ENCODE data around the gene STAT5B.

The STAT5B gene

GRCh38 chr17:42199416-42200011, 76.7 kb downstream of the STAT5B start:
- peaks cover 34% of the 10 kb centered on the region for H3K36me3 ChIP-seq (ENCODE audit: control insufficient read depth, insufficient read depth, low read length)
- no peaks in the 10 kb centered on the region for H3K4me1 ChIP-seq (ENCODE audit: control insufficient read depth, insufficient read depth, low read length, poor library complexity, severe bottlenecking)
- no peak overlapping the region for H3K27ac ChIP-seq (ENCODE audit: insufficient read depth, low read length, poor library complexity, severe bottlenecking)
- no peaks in the 10 kb centered on the region for H3K27me3 ChIP-seq (replicated peaks; ENCODE audit: control insufficient read depth, insufficient read depth, low read length, poor library complexity, severe bottlenecking)
- no peak for DNase-seq
- H3K9me3 ChIP-seq (ENCODE audit: control insufficient read depth, low read length): no peaks in the 10 kb centered on the region
- no peak overlapping the region for H3K4me3 ChIP-seq (ENCODE audit: insufficient read depth, low read depth, low read length, poor library complexity, severe bottlenecking)

GRCh38 chr17:42198897-42199296, 77.3 kb downstream of the STAT5B start:
- H3K27me3 ChIP-seq (replicated peaks; ENCODE audit: control insufficient read depth, insufficient read depth, low read length, poor library complexity, severe bottlenecking): no peaks in the 10 kb centered on the region
- no peak for DNase-seq

GRCh38 chr17:42197564-42198156, 78.5 kb downstream of the STAT5B start:
- H3K36me3 ChIP-seq (ENCODE audit: control insufficient read depth, insufficient read depth, low read length): peaks cover 26% of the 10 kb centered on the region
- no peak overlapping the region for H3K27ac ChIP-seq (ENCODE audit: insufficient read depth, low read length, poor library complexity, severe bottlenecking)
- DNase-seq: no peak
- no peak overlapping the region for H3K4me3 ChIP-seq (ENCODE audit: insufficient read depth, low read depth, low read length, poor library complexity, severe bottlenecking)
- no peaks in the 10 kb centered on the region for H3K27me3 ChIP-seq (replicated peaks; ENCODE audit: control insufficient read depth, insufficient read depth, low read length, poor library complexity, severe bottlenecking)
- no peaks in the 10 kb centered on the region for H3K9me3 ChIP-seq (ENCODE audit: control insufficient read depth, low read length)
- H3K4me1 ChIP-seq (ENCODE audit: control insufficient read depth, insufficient read depth, low read length, poor library complexity, severe bottlenecking): peaks cover 10% of the 10 kb centered on the region

More at GRCh38 chr17:42198897-42199296, 77.3 kb downstream of the STAT5B start:
- Histone ChIP-seq H3K4me1 (ENCODE audit: control insufficient read depth, insufficient read depth, low read length, poor library complexity, severe bottlenecking) (peaks cover 1% of the 10 kb centered on the region), H3K36me3 (ENCODE audit: control insufficient read depth, insufficient read depth, low read length) (peaks cover 28% of the 10 kb centered on the region), H3K4me3 (ENCODE audit: insufficient read depth, low read depth, low read length, poor library complexity, severe bottlenecking) (no peak overlapping the region), H3K27ac (ENCODE audit: insufficient read depth, low read length, poor library complexity, severe bottlenecking) (no peak overlapping the region), H3K9me3 (ENCODE audit: control insufficient read depth, low read length) (no peaks in the 10 kb centered on the region)

- Histone ChIP-seq H3K27me3 (replicated peaks; ENCODE audit: control insufficient read depth, insufficient read depth, low read length, poor library complexity, severe bottlenecking) (no peaks in the 10 kb centered on the region), H3K9me3 (ENCODE audit: control insufficient read depth, low read length) (no peaks in the 10 kb centered on the region), H3K4me3 (ENCODE audit: insufficient read depth, low read depth, low read length, poor library complexity, severe bottlenecking) (peak within 1 kb of the TSS; percentile 89), H3K4me1 (ENCODE audit: control insufficient read depth, insufficient read depth, low read length, poor library complexity, severe bottlenecking) (peaks cover 10% of the 10 kb centered on the region), H3K36me3 (ENCODE audit: control insufficient read depth, insufficient read depth, low read length) (no peaks in the 10 kb centered on the region), H3K27ac (ENCODE audit: insufficient read depth, low read length, poor library complexity, severe bottlenecking) (peak within 1 kb of the TSS; percentile 71)
- DNase-seq: peak; percentile 57 to 73 (median 58)
These were observed 82.0 kb downstream of the STAT5B start, which contains the start of gene GHDC for GRCh38 chr17:42193969-42194899. GHDC (minus strand) TSS chr17:42194494; CDS start chr17:42193581, 913 bp downstream.

- DNase-seq: no peak
- H3K4me3 ChIP-seq (ENCODE audit: insufficient read depth, low read depth, low read length, poor library complexity, severe bottlenecking): peak overlapping the region; percentile 89
- H3K36me3 ChIP-seq (ENCODE audit: control insufficient read depth, insufficient read depth, low read length): no peaks in the 10 kb centered on the region
- peaks cover 10% of the 10 kb centered on the region for H3K4me1 ChIP-seq (ENCODE audit: control insufficient read depth, insufficient read depth, low read length, poor library complexity, severe bottlenecking)
- no peak overlapping the region for H3K27ac ChIP-seq (ENCODE audit: insufficient read depth, low read length, poor library complexity, severe bottlenecking)
- no peaks in the 10 kb centered on the region for H3K9me3 ChIP-seq (ENCODE audit: control insufficient read depth, low read length)
- no peaks in the 10 kb centered on the region for H3K27me3 ChIP-seq (replicated peaks; ENCODE audit: control insufficient read depth, insufficient read depth, low read length, poor library complexity, severe bottlenecking)
These were observed 82.8 kb downstream of the STAT5B start for GRCh38 chr17:42193216-42193968.

- DNase-seq: no peak
- Histone ChIP-seq H3K4me1 (ENCODE audit: control insufficient read depth, insufficient read depth, low read length, poor library complexity, severe bottlenecking) (peaks cover 10% of the 10 kb centered on the region), H3K27ac (ENCODE audit: insufficient read depth, low read length, poor library complexity, severe bottlenecking) (no peak overlapping the region), H3K9me3 (ENCODE audit: control insufficient read depth, low read length) (no peaks in the 10 kb centered on the region), H3K27me3 (replicated peaks; ENCODE audit: control insufficient read depth, insufficient read depth, low read length, poor library complexity, severe bottlenecking) (no peaks in the 10 kb centered on the region), H3K36me3 (ENCODE audit: control insufficient read depth, insufficient read depth, low read length) (no peaks in the 10 kb centered on the region), H3K4me3 (ENCODE audit: insufficient read depth, low read depth, low read length, poor library complexity, severe bottlenecking) (no peak overlapping the region)
These were observed 83.7 kb downstream of the STAT5B start for GRCh38 chr17:42192189-42193126.

- no peak for DNase-seq
- H3K27me3 ChIP-seq (replicated peaks; ENCODE audit: control insufficient read depth, insufficient read depth, low read length, poor library complexity, severe bottlenecking): no peaks in the 10 kb centered on the region
- no peaks in the 10 kb centered on the region for H3K9me3 ChIP-seq (ENCODE audit: control insufficient read depth, low read length)
- H3K27ac ChIP-seq (ENCODE audit: insufficient read depth, low read length, poor library complexity, severe bottlenecking): no peak overlapping the region
- H3K36me3 ChIP-seq (ENCODE audit: control insufficient read depth, insufficient read depth, low read length): no peaks in the 10 kb centered on the region
- no peak overlapping the region for H3K4me3 ChIP-seq (ENCODE audit: insufficient read depth, low read depth, low read length, poor library complexity, severe bottlenecking)
- H3K4me1 ChIP-seq (ENCODE audit: control insufficient read depth, insufficient read depth, low read length, poor library complexity, severe bottlenecking): peaks cover 10% of the 10 kb centered on the region
These were observed 84.9 kb downstream of the STAT5B start for GRCh38 chr17:42191275-42191608.

- Histone ChIP-seq H3K27ac (ENCODE audit: insufficient read depth, low read length, poor library complexity, severe bottlenecking) (no peak overlapping the region), H3K36me3 (ENCODE audit: control insufficient read depth, insufficient read depth, low read length) (no peaks in the 10 kb centered on the region), H3K4me1 (ENCODE audit: control insufficient read depth, insufficient read depth, low read length, poor library complexity, severe bottlenecking) (peaks cover 10% of the 10 kb centered on the region), H3K27me3 (replicated peaks; ENCODE audit: control insufficient read depth, insufficient read depth, low read length, poor library complexity, severe bottlenecking) (no peaks in the 10 kb centered on the region), H3K9me3 (ENCODE audit: control insufficient read depth, low read length) (no peaks in the 10 kb centered on the region), H3K4me3 (ENCODE audit: insufficient read depth, low read depth, low read length, poor library complexity, severe bottlenecking) (no peak overlapping the region)
- DNase-seq: no peak
These were observed 85.5 kb downstream of the STAT5B start for GRCh38 chr17:42190491-42191274.

All from effector memory CD4-positive, alpha-beta T cell (primary cell).